Epidermal melanocyte (primary cell): Measurements from ENCODE around the gene OTOF.
"Not testable (repeated sequence)": the region's sequence is repeated elsewhere in the genome, so short reads cannot be mapped to it uniquely, and the experiment has no call there.

Source experiments
- DNase-seq: peaks from one replicate; pipeline ENCODE4 v3.0.0; 2011; ENCODE audit warnings: low spot score; ENCODE audit not compliant: insufficient read length

The OTOF gene

GRCh38 chr2:26480566-26481423 is 2.9 kb upstream of the OTOF start:
- no peak for DNase-seq

GRCh38 chr2:26479789-26480565 is 2.1 kb upstream of the OTOF start:
- DNase-seq: no peak

- DNase-seq: no peak
These were observed 1.3 kb upstream of the OTOF start for GRCh38 chr2:26479131-26479788.

- DNase-seq: no peak
These were observed 442 bp upstream of the OTOF start for GRCh38 chr2:26478366-26478765.

- DNase-seq: no peak
These were observed 606 bp downstream of the OTOF start for GRCh38 chr2:26477126-26477910.

- DNase-seq: no peak
These were observed 2.0 kb downstream of the OTOF start for GRCh38 chr2:26475832-26476501.

- DNase-seq: no peak
These were observed 2.9 kb downstream of the OTOF start for GRCh38 chr2:26475037-26475436.

- DNase-seq: no peak
These were observed 3.6 kb downstream of the OTOF start for GRCh38 chr2:26474261-26474785.

- DNase-seq: no peak
These were observed 4.1 kb downstream of the OTOF start for GRCh38 chr2:26473796-26474195.

GRCh38 chr2:26472821-26473655 is 4.9 kb downstream of the OTOF start:
- DNase-seq: no peak

GRCh38 chr2:26471766-26472706 is 5.9 kb downstream of the OTOF start:
- DNase-seq: no peak

- DNase-seq: no peak
These were observed 6.6 kb downstream of the OTOF start for GRCh38 chr2:26471289-26471688.

GRCh38 chr2:26470601-26471260 is 7.2 kb downstream of the OTOF start:
- no peak for DNase-seq

- DNase-seq: no peak
These were observed 8.0 kb downstream of the OTOF start for GRCh38 chr2:26469955-26470354.

GRCh38 chr2:26469092-26469710 is 8.7 kb downstream of the OTOF start:
- DNase-seq: no peak

- DNase-seq: not testable (repeated sequence)
These were observed 9.4 kb downstream of the OTOF start for GRCh38 chr2:26468544-26468943.

GRCh38 chr2:26466662-26467310 is 11.1 kb downstream of the OTOF start:
- no peak for DNase-seq
